Mesodermal cell (in vitro differentiated cells): Measurements from ENCODE around the gene PODNL1.
"Not testable (repeated sequence)": the region's sequence is repeated elsewhere in the genome, so short reads cannot be mapped to it uniquely, and the experiment has no call there.

Experiments used
- H3K27ac ChIP-seq: 2 replicates; pipeline ENCODE4 v1.7.0; 2013; ENCODE audit warnings: mild to moderate bottlenecking, low read depth, low read length, moderate library complexity; ENCODE audit not compliant: severe bottlenecking
- H3K36me3 ChIP-seq: 2 replicates; pipeline ENCODE4 v1.7.1; 2013; ENCODE audit warnings: mild to moderate bottlenecking, low read length, moderate library complexity; ENCODE audit not compliant: control insufficient read depth, insufficient read depth
- H3K4me1 ChIP-seq: one replicate; pipeline ENCODE4 v1.7.1; 2013; ENCODE audit warnings: mild to moderate bottlenecking, low read length; ENCODE audit not compliant: insufficient read depth, control insufficient read depth, poor library complexity, severe bottlenecking
- H3K4me3 ChIP-seq: 2 replicates; pipeline ENCODE4 v1.7.0; 2013; ENCODE audit warnings: low read length, control low read depth, mild to moderate bottlenecking; ENCODE audit not compliant: insufficient read depth, poor library complexity, severe bottlenecking; ENCODE audit errors: extremely low read depth
- H3K9me3 ChIP-seq: 2 replicates; pipeline ENCODE4 v1.7.1; 2013; ENCODE audit warnings: mild to moderate bottlenecking, low read length, moderate library complexity; ENCODE audit not compliant: control insufficient read depth
- WGBS, 2 experiments: methylation state at CpG; one replicate each; pipeline ENCODE4 v1.1.5; 2013; ENCODE audit warnings: missing lambda C conversion rate in 2 of 2; ENCODE audit not compliant: insufficient coverage in 2 of 2; 5-methylcytosine and 5-hydroxymethylcytosine counted together

PODNL1 gene

GRCh38 chr19:13972368-13973155 lies 34.3 kb upstream of the PODNL1 start:
- Histone ChIP-seq H3K36me3 (peaks cover 65% of the 10 kb centered on the region), H3K9me3 (no peaks in the 10 kb centered on the region), H3K4me3 (no peak overlapping the region), H3K4me1 (no peaks in the 10 kb centered on the region), H3K27ac (no peak overlapping the region)
- 95 to 98% methylated on average over 23 to 25 of the region's 37 CpGs for WGBS, 2 experiments

DNA sequence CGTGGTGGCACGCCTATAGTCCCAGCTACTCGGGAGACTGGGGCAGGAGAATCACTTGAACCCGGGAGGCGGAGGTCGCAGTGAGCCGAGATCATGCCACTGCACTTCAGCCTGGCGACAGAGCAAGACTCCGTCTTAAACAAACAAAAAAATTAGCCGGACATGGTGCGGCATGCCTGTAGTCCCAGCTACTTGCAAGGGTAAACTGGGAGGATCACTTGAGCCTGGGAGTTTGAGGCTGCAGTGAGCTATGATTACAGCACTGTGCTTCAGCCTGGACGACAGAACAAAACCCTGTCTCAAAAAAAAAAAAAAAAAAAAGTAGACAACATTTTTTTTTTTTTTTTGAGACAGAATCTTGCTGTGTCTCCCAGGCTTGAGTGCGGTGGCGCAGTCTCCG lies 33.7 kb upstream of the PODNL1 start:
- H3K27ac ChIP-seq, H3K4me1 ChIP-seq, H3K9me3 ChIP-seq, H3K4me3 ChIP-seq: not testable (repeated sequence)
- WGBS, 2 experiments: 89 to 98% methylated on average over 11 to 12 of the region's 15 CpGs
- H3K36me3 ChIP-seq: peaks cover 71% of the 10 kb centered on the region

- Histone ChIP-seq H3K9me3 (no peaks in the 10 kb centered on the region), H3K27ac (no peak overlapping the region), H3K4me1 (no peaks in the 10 kb centered on the region), H3K4me3 (no peak overlapping the region), H3K36me3 (peaks cover 78% of the 10 kb centered on the region)
- 97 to 98% methylated on average over 15 to 18 of the region's 18 CpGs for WGBS, 2 experiments
Observed at GRCh38 chr19:13969897-13970296, 31.7 kb upstream of the PODNL1 start.

DNA sequence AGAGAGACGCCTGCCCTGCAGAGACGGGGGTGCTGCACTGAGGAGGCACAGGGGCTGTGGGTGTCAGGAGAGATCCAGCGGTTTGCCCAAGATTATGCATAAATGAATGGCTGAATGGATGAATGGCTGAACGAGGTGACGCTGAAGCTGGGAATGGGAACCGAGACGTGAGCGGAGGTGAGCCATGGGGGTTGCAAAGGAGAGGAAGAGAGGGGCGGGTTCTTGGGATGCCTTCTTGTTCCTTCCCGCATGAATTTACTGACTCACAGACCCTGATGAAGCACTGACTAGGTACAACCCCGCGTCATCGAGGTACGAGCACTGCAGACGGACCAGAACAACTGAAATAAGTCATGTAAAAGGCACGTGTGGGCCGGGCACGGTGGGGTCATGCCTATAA lies 30.8 kb upstream of the PODNL1 start:
- 96% methylated on average over 17 to 18 of the region's 18 CpGs for WGBS, 2 experiments
- Histone ChIP-seq H3K27ac (no peak overlapping the region), H3K36me3 (peaks cover 75% of the 10 kb centered on the region), H3K9me3 (no peaks in the 10 kb centered on the region), H3K4me1 (peaks cover 2% of the 10 kb centered on the region), H3K4me3 (no peak overlapping the region)

DNA sequence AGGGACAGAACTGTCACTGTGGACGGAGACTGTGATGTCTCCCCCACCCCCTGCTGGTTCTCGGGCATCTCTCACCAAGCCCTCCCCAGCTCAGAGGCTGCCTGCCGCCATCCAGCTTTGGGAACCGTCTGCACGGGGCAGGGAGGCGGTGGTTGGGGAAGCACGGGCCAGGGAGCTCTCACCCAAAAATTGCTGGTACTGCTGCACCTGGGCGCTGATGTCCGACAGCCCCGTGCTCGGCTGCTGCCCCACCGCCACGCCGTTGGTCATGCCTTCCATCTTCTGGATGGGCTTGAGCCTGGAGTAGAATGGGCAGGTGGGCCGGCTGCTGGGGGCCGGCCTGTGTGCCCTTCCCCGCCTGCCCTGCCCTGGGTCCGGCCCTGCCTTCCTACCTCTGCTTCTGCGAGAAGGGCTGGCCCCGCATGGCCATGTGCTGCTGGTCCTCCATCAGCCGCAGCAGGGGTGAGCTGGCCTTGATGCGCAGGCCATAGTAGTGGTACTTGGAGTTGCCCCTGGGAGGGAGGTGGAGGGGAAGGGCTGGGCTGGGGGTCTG lies 30.2 kb upstream of the PODNL1 start:
- Histone ChIP-seq H3K36me3 (peaks cover 71% of the 10 kb centered on the region), H3K9me3 (no peaks in the 10 kb centered on the region), H3K4me1 (peaks cover 2% of the 10 kb centered on the region), H3K27ac (no peak overlapping the region), H3K4me3 (no peak overlapping the region)
- WGBS, 2 experiments: 97 to 98% methylated on average over 16 to 19 of the region's 22 CpGs

GRCh38 chr19:13967206-13967605 lies 29.0 kb upstream of the PODNL1 start:
- H3K27ac ChIP-seq, H3K4me3 ChIP-seq, H3K4me1 ChIP-seq, H3K9me3 ChIP-seq: not testable (repeated sequence)
- H3K36me3 ChIP-seq: peaks cover 62% of the 10 kb centered on the region
- 89 to 98% methylated on average over 8 of the region's 8 CpGs for WGBS, 2 experiments

GRCh38 chr19:13966684-13967128 lies 28.5 kb upstream of the PODNL1 start:
- 93 to 94% methylated on average over 14 of the region's 14 CpGs for WGBS, 2 experiments

DNA sequence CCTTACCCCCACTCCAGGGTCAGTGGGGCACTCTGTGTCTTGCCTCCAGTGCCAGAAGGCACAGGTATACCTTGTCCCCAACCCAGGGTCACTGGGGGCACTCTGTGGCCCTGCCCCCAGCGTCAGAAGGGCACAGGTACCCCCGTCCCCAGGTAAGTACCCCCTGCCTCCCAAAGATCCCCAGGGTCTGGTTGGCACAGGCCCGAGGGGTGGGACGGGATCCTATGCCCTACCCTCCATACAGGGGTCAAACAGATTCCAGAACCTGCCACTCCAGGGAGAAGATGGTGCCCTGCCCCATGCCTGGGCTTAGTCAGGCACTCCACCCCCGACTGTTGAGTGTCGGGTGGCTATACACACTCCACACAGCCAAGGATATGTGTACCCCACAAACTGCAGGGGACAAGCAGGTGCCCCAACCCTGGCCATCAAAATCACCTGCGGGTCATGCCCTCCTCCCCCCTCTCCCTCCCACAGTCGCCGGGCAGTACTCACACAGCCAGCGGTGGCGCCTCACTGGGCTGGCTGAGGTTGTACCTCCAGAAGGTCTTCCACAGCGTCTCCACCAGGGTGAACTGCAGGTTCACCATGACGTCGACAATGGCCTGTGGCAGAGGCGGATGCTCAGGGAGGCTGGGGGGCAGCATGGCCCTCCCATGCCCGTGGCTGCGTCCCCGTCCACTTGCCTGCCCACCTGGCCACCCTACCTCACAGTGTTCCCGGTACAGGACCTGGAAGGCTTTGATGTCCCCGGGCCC lies 27.9 kb upstream of the PODNL1 start:
- peaks cover 63% of the 10 kb centered on the region for H3K36me3 ChIP-seq
- WGBS, 2 experiments: 92 to 97% methylated on average over 18 to 20 of the region's 20 CpGs
- peaks cover 2% of the 10 kb centered on the region for H3K4me1 ChIP-seq
- H3K27ac ChIP-seq: no peak overlapping the region
- H3K4me3 ChIP-seq: no peak overlapping the region
- no peaks in the 10 kb centered on the region for H3K9me3 ChIP-seq

More at GRCh38 chr19:13966684-13967128, 28.5 kb upstream of the PODNL1 start:
- Histone ChIP-seq H3K9me3 (no peaks in the 10 kb centered on the region), H3K36me3 (peaks cover 63% of the 10 kb centered on the region), H3K4me1 (peaks cover 2% of the 10 kb centered on the region), H3K4me3 (no peak overlapping the region), H3K27ac (no peak overlapping the region)

DNA sequence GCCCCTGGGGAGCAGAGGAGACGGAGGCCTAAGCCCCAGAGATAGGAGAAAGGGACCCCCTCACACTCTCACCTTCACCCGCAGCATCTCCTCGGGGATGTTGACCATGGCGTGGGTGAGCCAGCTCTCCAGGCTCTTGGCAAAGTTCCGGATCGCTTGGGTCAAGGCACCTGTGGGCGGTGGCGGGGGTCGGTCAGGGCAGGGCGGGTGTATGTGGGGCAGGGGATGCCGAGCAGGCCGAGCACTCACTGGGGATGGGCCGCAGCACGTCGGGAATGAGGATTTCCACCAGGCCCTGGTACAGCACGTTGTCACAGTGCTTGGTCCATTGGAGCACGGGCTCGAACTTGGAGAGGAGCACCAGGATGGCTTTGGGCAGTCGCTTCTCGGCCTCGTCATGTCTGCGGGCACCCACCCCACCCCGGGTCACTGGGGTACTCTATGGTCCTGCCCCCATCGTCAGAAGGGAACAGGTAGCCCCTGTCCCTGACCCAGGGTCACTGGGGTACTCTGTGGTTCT lies 27.2 kb upstream of the PODNL1 start:
- WGBS, 2 experiments: 92 to 93% methylated on average over 23 to 24 of the region's 24 CpGs
- H3K36me3 ChIP-seq: peaks cover 65% of the 10 kb centered on the region
- no peaks in the 10 kb centered on the region for H3K9me3 ChIP-seq
- peaks cover 2% of the 10 kb centered on the region for H3K4me1 ChIP-seq
- no peak overlapping the region for H3K27ac ChIP-seq
- H3K4me3 ChIP-seq: no peak overlapping the region

GRCh38 chr19:13964776-13965175 lies 26.6 kb upstream of the PODNL1 start:
- no peak overlapping the region for H3K27ac ChIP-seq
- H3K4me1 ChIP-seq: peaks cover 2% of the 10 kb centered on the region
- no peaks in the 10 kb centered on the region for H3K9me3 ChIP-seq
- H3K36me3 ChIP-seq: peaks cover 67% of the 10 kb centered on the region
- 86 to 100% methylated on average over 3 to 4 of the region's 5 CpGs for whole genome bisulfite sequencing, 2 experiments
- no peak overlapping the region for H3K4me3 ChIP-seq
